GM21723 (cell line): ENCODE results near the gene HLA-DMA.
"Not testable (repeated sequence)": the region's sequence is repeated elsewhere in the genome, so short reads cannot be mapped to it uniquely, and the experiment has no call there.

Experiments used
- ATAC-seq: cut with Tn5 transposase; IDR thresholded peaks from one replicate; pipeline ENCODE4 v1.9.1; 2021; ENCODE audit warnings: mild to moderate bottlenecking, moderate library complexity; ENCODE audit not compliant: unreplicated experiment

HLA-DMA gene

GRCh38 chr6:32956176-32956575 lies 3.3 kb upstream of the HLA-DMA start:
- ATAC-seq = no peak

- no peak for ATAC-seq
These were observed 2.3 kb upstream of the HLA-DMA start for GRCh38 chr6:32954986-32955802.

DNA sequence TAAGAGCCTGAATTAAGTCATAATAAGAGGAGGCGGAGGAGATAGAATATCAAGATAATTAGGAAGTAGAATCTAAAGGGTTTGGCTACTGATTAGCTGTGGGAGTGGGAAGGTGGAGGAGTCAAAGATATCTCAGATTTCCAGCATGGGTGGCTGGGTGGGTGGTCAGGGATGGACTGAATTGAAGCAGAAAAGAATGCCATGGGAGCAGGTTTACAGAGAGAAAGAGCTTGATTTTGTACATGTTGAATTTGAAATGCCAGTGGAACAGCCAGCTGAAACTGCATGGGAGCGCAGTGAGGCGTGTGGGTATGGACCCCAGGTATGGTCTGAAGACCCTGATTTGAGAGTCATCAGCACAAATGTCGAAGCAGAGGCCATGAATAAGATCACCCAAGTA lies 1.4 kb upstream of the HLA-DMA start:
- no peak for ATAC-seq

DNA sequence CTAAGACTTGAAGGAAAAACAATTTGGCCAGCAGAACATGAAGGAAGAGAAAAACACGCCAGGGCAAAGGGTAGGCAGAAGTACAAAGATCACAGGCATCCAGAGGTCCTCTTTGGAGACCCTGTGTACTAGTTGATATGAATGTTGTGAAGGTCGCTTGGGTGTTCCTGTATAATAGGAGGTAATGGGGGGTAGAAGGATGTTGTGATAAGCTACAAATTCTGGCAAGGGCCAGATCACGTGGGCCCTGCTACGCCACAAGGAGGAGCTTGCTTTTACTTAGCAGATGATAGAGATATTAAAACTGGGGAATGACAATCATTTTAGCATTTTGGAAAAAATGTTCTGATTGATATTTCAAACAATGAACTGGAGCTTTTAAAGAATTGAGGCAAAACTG lies 878 bp upstream of the HLA-DMA start:
- ATAC-seq = no peak

GRCh38 chr6:32950449-32950848 lies 2.4 kb downstream of the HLA-DMA start:
- no peak for ATAC-seq

GRCh38 chr6:32950010-32950409 lies 2.9 kb downstream of the HLA-DMA start:
- no peak for ATAC-seq

DNA sequence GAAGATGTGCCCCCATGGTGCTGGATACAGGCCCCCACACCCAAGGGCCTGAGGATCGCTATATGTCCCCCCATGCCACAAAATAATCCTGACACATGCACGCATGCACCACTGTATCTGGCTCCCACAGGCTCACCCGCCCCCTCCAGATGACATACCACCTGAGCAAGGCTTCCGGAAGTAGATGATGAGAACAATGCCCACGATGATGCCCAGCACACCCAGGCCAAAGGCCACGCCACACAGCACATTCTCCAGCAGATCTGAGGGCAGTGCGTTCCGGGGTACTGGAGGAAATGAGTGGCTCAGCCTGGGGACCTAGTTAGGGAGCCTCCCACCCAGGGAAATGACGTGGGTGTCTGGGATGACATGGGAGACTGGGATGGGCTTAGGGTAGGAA lies 3.8 kb downstream of the HLA-DMA start:
- ATAC-seq = no peak

DNA sequence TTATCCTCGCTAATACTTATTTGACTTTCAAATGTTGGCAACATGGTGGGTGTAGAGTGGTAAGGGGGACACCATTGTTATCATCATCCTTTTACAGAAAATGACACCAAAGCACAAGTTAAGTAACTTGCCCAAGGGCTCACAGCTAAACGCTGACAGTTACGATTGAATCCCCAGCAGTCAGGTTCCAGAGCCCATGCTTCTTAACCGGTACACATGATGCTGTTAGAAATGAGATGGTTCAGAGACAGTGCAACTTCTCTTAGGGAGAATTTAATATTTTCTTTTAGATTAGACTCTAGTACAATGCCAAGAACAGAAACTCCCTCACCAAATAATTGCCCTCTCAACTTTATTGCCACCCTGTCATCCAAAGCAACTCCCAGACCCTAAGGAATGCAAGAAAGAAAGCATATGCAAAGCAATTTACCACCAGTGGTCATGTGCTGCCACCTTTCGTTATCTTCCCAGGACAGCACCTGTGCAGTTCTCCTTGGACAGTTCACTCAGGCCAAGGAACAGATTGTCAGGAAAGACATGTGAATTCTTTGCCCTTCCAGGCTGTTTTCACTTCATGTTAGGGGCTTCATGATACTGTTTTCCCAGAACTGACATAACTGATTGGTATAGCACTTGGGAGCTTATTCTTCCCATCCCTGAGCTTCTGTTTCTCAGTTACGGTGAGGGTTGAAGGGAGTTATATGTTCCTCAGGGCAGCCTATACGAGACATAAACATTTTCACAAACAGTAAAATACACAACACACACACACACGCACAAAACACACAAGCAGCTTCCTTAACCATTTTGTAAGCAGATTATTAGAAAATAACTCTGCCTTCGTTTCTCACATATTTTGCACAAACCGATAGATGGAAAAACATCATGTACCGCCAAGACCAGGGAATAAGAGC lies 5.1 kb downstream of the HLA-DMA start:
- ATAC-seq = no peak

DNA sequence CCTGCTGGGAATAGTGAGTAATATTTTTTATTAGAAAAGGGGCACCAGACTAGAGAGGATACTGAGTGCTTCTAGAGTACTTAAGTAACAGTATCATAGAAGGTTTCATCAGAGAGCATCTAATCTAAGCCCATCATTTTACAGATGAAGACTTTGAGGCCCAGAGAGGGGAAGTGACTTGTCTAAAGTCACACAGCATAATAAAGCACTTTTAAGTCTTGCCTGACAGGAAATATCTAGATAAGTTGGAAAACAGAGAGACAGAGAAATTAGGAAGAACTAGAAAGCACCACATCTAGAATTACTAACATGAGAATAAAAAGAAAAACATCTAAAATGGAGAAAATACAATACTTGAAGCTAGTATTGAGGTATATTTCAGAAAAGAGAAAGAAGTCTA lies 6.0 kb downstream of the HLA-DMA start:
- no peak for ATAC-seq

DNA sequence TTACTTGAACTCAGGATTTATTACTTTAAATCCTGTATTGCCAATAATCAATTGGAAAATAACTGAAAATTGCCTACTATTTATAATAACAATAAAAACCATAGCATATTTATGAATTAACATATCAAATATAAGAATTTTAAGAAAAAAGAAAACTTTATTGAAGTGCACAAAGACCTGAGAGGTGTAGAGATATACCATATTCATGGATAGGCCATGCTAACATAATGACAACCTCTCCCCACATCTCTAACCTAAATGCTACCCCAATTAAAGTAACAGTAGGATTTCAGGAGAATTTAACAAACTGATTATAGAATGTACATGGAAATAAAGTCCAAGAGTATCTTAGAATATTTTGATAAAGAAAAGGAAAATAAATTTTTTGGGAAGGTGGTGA lies 6.9 kb downstream of the HLA-DMA start:
- ATAC-seq = no peak

DNA sequence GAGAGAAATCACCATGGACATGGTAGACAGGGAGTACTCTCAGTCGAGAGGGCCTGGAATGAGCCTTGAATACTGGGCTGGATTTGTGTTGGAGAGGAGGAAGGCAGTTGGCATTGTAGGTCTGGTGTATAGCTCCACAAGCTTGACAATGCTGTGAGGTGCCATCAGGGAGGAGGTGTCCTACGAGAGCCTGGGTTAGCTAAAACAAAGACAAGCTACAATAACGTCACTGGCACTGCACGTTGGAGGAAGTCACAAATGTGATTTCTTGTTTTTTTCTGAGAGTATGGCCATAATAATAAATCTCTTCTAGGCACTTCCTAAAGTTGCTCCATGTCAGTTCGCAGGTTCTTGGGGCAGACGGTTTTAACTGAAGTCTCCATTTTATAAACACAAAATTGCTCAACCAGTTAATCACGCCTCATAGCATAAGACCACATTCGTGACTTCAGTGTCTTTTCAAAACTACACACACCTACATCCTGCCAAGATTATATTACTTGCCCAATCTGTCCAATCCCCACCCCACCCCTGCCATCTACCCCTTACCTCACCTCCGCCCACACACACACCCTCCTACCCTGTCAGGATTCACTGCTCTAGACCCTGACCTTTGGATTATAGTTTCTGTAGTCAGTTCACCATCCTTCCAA lies 7.7 kb downstream of the HLA-DMA start:
- ATAC-seq = no peak

- ATAC-seq = peak; percentile 40
These were observed 8.8 kb downstream of the HLA-DMA start for GRCh38 chr6:32943864-32944649.

DNA sequence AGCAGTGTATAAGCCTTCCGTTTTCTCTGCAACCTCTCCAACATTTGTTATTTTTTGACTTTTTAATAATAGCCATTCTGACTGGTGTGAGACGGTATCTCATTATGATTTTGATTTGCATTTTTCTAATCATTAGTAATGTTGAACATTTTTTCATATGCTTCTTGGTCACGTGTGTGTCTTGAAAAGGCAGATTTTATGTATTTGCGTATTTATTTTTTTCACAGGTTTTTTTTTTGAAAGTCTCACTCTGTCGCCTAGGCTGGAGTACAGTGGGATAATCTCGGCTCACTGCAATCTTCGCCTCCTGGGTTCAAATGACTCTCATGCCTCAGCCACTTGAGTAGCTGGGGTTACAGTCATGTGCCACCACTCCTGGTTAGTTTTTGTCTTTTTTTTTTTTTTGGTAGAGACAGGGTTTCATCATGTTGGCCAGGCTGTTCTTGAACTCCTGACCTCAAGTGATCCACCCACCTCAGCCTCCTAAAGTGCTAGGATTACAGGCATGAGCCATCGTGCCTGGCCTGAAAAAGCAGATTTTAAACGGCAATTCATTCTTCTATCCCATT lies 10.3 kb downstream of the HLA-DMA start:
- not testable (repeated sequence) for ATAC-seq

- peak; percentile 55 for ATAC-seq
These were observed 11.6 kb downstream of the HLA-DMA start for GRCh38 chr6:32941214-32941768.

DNA sequence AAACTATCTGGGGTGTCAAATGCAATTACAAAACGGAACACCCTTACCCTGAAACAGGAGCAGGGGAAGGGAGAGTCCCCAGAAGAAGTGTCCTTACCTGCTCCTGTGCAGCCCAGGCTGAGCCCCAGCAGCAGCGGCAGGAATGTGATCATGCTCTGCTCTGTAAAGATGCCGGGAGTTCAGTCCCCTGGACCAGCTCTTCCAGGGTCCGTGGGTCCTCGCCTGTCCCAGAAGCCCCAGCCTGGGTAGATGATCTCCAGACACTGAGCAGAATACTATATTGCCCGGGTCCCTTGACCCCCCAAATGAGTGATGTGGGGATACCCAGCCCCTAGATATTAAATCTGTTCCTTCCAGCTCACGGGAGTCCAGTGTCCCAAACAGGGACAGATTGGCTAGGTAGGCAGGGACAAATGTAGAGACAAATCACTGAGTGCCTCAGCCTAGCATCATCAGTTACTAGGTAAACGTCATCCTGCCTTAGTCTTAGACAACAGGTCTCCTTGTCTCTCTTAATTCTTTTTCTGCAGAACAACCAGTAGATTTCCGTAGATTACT lies 12.2 kb downstream of the HLA-DMA start, which contains the start of gene HLA-DMB:
Gene HLA-DMB (minus strand): TSS at position 373 of the 558 bp plus-strand sequence. CDS start 221 bp downstream, at position 152.
- ATAC-seq = peak; percentile 57

DNA sequence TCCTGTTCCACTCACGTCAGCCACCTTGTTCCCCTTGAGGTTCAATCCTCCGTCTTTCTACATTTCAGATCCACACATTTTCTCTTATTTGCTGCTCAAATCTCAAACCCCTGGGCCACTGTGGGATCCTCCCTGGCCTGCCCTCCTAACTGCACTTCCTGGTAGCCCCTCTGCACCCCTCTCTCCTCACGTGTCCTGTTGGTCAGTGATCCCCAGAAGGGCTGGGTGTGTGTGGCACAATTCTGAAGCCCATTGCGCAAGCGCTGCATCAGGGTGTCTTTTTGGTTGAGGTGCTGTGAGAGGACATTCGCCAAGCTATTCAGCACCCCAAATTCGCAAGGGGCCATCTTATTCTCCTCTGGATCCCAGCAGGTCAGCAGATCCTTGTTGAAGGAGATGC lies 14.4 kb downstream of the HLA-DMA start:
- no peak for ATAC-seq

DNA sequence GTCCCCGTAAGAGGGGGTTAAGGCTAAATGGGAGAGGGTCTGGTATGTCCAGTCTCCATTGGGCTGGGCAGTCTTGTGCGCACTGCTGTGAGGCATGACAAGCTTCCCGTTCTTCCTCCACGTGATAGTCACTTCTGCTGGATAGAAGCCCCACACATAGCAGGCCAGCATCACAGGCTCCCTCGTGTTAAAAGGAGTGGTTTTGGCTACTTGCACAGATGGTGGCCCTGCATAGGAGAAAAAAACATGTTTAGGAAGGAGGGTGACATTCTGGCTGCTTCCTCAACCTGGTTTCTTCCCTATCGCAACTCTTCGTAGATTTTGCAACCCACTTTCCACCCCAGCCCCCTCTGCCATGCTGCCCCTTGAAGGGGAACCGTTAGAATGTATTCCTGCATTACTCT lies 15.7 kb downstream of the HLA-DMA start:
- no peak for ATAC-seq

- no peak for ATAC-seq
These were observed 16.4 kb downstream of the HLA-DMA start for GRCh38 chr6:32936239-32937152.
